Stimulated activated CD4-positive, alpha-beta T cell treated with anti-CD3 and anti-CD28 coated beads, Interleukin-2, amount 100 ng/mL, for 48 hours (primary cell): ENCODE data around the gene RRM2.
"Not testable (repeated sequence)": the region's sequence is repeated elsewhere in the genome, so short reads cannot be mapped to it uniquely, and the experiment has no call there.

ENCODE experiments used
- DNase-seq, 2 donors: peaks; one replicate each; pipeline ENCODE4 v3.0.0-alpha.2; 2020

Gene RRM2

DNA sequence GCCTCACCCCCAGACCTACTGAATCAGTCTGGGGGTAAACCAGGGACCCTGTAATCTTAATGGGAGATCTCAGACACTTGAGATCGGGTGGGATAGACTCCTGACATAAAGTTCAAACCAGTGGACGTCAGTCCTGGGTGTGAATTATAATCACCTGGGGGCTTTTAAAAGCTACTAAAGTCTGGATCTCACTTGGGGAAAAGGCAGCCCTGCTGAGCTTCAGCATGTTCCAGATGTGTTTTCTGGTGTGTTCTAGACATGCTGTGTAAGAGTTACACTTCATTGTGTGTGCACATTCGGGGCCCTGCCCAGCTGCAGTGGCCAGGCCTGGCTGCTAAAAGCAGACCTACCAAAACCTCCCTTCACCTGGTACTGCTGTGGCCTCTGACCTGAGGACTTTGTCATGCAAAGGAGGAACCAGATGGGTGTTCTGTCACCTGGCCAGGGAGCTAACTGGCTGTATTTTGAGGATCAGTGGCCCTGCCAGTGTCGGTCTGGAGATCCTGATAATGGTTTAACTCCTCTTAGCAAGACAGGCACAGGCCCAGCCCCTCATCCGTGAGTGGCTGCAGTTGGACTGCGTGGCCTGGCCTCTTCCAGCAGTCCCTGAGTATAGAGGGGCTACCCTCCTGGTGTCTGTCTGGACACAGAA is 10.6 kb downstream of the RRM2 start:
- no peak for DNase-seq

DNA sequence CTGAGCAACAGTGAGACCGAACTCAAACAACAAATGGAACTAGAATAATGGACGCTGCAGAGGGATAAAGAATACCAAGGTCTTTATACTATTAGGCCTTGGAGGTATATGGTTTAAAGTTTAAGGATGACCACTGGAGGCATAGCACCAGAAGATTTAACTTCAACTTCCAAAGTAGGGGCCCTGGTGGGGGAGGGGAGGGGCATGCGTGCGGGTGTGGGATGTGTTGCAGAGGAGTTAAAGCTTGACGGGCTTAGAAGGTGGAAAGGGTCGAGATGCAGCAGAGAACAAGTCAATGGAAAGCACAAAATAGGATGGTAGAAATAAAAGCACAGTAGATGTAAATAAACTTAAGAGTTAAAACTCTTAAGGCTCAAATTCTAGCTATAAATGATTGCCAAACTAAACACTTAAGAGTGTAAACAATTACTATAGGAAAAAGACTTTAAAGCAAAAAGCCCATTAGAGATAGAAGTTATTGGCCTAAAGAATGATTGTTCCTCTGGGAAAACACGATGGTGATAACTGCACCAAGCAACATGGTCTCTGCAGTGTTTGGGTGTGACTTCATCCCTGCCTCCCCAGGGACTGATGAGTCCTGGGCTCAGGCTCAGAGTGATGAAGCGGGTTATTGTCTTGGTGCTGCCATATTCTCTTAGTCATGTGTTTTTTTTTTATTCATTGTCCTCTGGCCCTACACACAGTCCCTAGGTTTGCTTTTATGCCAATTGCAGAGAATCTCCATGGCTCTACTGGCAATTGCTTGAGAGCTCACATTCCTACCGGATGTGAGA is 13.0 kb downstream of the RRM2 start:
- DNase-seq: no peak

- no peak for DNase-seq
These were observed 13.8 kb downstream of the RRM2 start for GRCh38 chr2:10136101-10136934.

GRCh38 chr2:10137053-10137843 is 14.7 kb downstream of the RRM2 start:
- DNase-seq: no peak

DNA sequence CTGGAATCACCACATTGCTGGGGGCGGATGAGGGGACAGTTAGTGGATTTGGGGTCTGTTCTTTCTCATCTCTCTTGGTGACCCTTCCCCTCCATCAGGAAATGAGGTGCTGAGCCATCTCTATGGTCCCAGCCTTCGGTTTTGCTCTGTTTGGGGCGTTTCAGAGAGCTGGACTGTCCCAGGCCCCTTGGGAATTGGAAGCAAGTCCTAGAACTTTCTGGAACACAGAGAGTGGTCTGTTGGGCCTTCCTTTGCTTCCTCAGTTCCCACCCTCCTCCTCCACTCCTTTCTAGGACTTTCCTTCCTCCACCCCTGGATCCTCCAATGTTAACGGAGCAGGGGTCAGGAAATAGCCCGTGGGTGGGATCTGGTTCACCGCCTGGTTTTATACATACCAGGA is 17.0 kb downstream of the RRM2 start:
- DNase-seq: no peak

- no peak for DNase-seq
These were observed 18.5 kb downstream of the RRM2 start for GRCh38 chr2:10140841-10141610.

- no peak for DNase-seq
These were observed 19.4 kb downstream of the RRM2 start for GRCh38 chr2:10141736-10142639.

DNA sequence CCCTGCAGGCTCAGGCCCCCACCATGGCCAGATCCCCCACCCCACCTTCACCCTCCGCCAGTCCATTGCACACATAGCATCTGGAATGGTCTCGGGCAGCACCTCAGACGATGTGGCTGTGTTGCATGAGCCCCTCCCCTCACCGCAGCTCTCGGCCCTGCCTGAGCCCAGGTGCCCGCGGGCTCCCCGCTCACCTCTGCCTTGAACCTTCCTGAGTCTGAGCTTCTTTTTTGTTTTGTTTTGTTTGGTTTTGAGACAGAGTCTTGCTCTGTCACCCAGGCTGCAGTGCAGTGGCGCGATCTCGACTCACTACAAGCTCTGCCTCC is 20.1 kb downstream of the RRM2 start:
- no peak for DNase-seq

GRCh38 chr2:10144771-10145518 is 22.4 kb downstream of the RRM2 start:
- DNase-seq: no peak

- no peak for DNase-seq
These were observed 23.2 kb downstream of the RRM2 start for GRCh38 chr2:10145519-10146357.

DNA sequence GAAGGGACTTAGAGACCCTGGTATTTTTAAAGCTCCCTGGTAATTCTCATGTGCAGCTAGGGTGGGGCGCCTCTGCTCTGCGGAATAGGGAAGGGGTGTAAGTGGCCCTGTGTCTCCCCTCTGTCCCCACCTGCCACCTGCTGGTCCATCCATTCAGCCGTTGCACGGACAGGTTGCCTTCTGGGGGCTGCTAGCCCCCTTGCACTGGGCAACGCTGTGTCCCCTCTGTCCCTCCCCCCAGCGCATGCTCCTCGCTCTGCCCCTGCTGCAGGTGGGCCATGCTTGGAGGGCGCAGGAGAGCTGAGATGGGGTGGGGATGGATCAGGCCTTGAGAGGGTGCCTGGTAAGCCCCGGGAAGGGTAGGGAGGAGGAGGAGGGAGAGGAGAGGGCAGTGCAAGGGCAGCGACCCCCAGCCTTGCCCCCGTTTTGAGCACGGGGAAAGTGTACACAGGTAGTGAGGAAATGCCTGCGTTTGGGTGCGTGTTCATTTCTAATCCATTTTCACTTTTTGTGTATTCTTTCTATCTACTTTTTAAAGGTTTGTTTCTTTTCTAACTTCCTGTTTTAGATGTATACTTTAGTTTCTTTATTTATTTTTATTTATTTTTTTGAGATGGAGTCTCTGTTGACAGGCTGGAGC is 23.9 kb downstream of the RRM2 start:
- no peak for DNase-seq

DNA sequence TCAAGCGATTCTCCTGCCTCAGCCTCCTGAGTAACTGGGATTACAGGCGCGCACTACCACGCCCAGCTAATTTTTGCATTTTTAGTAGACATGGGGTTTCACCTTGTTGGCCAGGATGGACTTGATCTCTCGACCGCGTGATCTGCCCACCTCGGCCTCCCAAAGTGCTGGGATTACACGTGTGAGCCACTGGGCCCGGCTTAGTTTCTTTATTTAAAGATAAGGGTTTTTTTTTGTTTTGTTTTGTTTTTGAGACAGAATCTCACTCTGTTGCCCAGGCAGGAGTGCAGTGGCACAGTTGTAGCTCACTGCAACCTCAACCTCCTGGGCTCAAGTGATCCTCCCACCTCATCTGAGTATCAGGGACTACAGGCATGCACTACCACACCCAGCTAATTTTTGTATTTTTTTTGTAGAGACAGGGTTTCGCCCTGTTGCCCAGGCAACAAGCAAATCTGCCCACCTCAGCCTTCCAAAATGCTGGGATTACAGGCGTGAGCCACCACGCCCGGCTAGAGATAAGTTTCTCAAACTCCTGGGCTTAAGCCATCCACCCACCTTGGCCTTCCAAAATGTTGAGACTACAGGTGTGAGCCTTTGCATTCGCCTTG is 24.6 kb downstream of the RRM2 start:
- not testable (repeated sequence) for DNase-seq

GRCh38 chr2:10148268-10148667 is 25.7 kb downstream of the RRM2 start:
- no peak for DNase-seq

DNA sequence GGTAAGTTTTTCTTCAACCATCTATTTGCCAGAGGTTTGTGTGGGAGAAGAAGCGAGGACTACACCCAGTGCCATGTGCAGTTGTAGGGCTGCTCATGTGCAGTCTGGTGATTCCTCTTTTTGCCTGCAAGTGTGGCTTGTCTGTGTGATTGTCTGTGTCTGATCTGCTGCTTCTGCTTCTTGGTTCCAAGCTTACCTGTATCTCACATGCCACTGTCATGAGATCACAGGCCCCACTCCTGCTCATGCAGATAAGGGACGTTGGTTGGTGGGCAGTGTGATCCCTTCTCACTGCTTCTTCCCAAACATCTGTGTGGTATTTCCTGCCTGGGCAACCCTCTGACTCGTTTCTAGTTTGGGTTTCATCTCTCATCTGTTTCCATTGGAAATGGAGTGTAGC is 27.1 kb downstream of the RRM2 start:
- no peak for DNase-seq

DNA sequence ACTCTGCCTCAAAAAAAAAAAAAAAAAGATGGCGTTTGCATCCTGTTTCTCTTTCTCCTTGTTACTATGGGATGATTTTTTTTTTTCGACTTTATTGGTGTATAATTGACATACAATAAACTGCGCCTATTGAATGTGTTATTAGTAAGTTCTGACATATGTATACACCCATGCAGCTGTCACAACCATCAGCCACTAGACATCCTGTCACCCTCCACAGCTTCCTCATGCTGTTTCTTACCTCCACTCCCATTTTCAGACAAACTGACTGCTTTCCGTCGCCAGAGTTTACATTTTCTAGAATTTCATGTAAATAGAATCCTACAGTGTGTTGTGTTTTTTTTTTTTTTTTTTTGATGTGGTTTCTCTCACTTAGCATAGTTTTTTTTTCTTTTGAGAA is 27.9 kb downstream of the RRM2 start:
- no peak for DNase-seq

DNA sequence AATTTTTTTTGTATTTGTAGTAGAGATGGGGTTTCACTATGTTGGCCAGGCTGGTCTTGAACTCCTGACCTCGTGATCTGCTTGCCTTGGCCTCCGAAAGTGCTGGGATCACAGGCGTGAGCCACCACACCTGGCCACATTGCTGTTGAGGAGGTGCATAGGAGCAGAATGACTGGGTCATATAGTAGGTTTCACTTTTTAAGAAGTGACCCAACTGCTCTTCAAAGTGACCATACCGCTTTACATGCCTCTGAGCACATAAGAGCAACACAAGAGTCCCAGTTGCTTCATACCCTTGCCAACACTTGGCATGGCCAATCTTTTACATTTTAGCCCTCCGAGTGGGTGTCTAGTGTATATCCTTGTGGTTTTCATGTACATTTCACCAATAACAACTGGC is 28.9 kb downstream of the RRM2 start:
- DNase-seq: no peak

- DNase-seq: no peak
These were observed 34.8 kb downstream of the RRM2 start for GRCh38 chr2:10157293-10157692.

- no peak for DNase-seq
These were observed 36.1 kb downstream of the RRM2 start for GRCh38 chr2:10158681-10159080.
